ENCODE data around the gene JAM3. TPM values are rescaled to one million over a fixed set of nuclear protein-coding genes. Genes with fewer than 3 reads are reported as not detected.

Gene JAM3
- total RNA-seq, result 10 to 100 TPM; 13.3 to 36.0 (median 16.8) TPM

DNA sequence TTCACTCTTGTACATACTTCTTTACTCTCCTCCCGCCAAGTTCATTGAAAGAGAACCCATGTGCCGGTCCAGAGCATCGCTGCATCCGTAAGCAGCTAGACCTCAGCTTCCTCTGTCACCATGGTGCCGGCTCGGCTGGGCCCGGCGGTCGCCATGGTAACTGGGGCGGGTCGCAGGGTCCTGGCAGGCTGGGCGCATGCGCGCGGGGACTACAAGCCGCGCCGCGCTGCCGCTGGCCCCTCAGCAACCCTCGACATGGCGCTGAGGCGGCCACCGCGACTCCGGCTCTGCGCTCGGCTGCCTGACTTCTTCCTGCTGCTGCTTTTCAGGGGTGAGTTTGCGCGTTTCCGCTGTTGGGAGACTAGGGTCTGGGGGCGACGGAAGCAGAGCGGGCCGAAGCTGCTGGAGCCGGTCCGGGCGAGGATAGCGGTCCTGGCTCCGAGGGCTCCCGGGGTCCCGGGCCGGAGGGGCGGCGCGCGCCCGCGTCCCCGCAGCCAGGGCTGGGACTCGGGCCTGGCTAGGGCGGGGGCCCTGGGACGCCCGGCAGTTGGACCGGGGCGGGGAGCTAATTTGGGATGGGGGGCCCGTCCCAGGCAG is at the start of gene JAM3:
JAM3 (plus strand) TSS at position 244 of the 597 bp plus-strand sequence; CDS start at position 256, 12 bp downstream.
- H3K4me3 ChIP-seq (replicated peaks in 1 of 3), result peak within 1 kb of the TSS in 2 of 3 donors; percentile 49 to 64
- WGBS, 2 donors, result 1 to 7% methylated on average over 4 to 49 of the region's 57 CpGs
- intact Hi-C loops (cut with DNase I), result no loop called here
- H3K27ac ChIP-seq, result peak within 1 kb of the TSS; percentile 29 to 86 (median 77)
- peak in 1 of 2 donors; percentile 68 for TF ChIP-seq POLR2A (IDR thresholded peaks at IDR 0.05)
- TF ChIP-seq CTCF (IDR thresholded peaks at IDR 0.05), result no peak
- H3K36me3 ChIP-seq, result no peaks in the 10 kb centered on the region
- no peaks in the 10 kb centered on the region for H3K9me3 ChIP-seq
- H3K4me1 ChIP-seq, result no peaks in the 10 kb centered on the region
- peak; percentile 90 to 91 for DNase-seq
- no peaks in the 10 kb centered on the region for H3K27me3 ChIP-seq

- no peaks in the 10 kb centered on the region for H3K36me3 ChIP-seq
- no peaks in the 10 kb centered on the region for H3K9me3 ChIP-seq
- intact Hi-C loops (cut with DNase I), result no loop called here
- WGBS, 2 donors, result 64 to 73% methylated on average over 7 of the region's 7 CpGs
- no peak overlapping the region for H3K4me3 ChIP-seq (replicated peaks in 1 of 3)
- DNase-seq, result no peak
- TF ChIP-seq CTCF (IDR thresholded peaks at IDR 0.05), result no peak
- TF ChIP-seq POLR2A (IDR thresholded peaks at IDR 0.05), result no peak
- no peak overlapping the region for H3K27ac ChIP-seq
- H3K4me1 ChIP-seq, result no peaks in the 10 kb centered on the region
- H3K27me3 ChIP-seq, result no peaks in the 10 kb centered on the region
Observed at GRCh38 chr11:134019500-134019899, 49.4 kb upstream of the JAM3 start.

GRCh38 chr11:134020598-134020997 is 48.3 kb upstream of the JAM3 start:
- no peaks in the 10 kb centered on the region for H3K4me1 ChIP-seq
- intact Hi-C loops (cut with DNase I), result no loop called here
- WGBS, 2 donors, result 78 to 88% methylated on average over 13 of the region's 13 CpGs
- no peak overlapping the region for H3K27ac ChIP-seq
- no peaks in the 10 kb centered on the region for H3K9me3 ChIP-seq
- H3K4me3 ChIP-seq (replicated peaks in 1 of 3), result no peak overlapping the region
- no peaks in the 10 kb centered on the region for H3K36me3 ChIP-seq
- no peak for DNase-seq
- no peaks in the 10 kb centered on the region for H3K27me3 ChIP-seq
- TF ChIP-seq CTCF (IDR thresholded peaks at IDR 0.05) (no peak), POLR2A (IDR thresholded peaks at IDR 0.05) (no peak)

DNA sequence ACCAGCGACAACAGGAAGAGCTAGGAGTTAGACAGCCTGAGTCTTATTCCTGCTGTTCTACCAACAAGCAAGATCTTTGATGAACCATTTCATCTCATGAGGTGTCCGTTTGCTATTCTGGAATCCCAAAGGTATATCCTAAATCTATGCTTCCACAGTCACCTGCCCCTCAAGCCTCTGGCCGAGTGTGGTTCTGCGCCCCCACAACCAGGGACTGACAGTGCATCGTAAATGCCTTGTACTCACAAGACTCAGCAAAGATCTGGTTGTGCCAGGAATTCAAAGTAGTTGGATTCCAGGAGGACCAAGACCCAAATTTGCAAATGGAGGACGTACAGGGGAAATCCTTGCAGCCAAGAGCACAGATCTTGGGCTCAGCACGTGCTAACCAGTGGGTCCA is 47.5 kb upstream of the JAM3 start:
- H3K4me1 ChIP-seq, result no peaks in the 10 kb centered on the region
- H3K36me3 ChIP-seq, result no peaks in the 10 kb centered on the region
- WGBS, 2 donors, result 84 to 93% methylated on average over 6 to 7 of the region's 7 CpGs
- TF ChIP-seq CTCF (IDR thresholded peaks at IDR 0.05) (no peak), POLR2A (IDR thresholded peaks at IDR 0.05) (no peak)
- H3K9me3 ChIP-seq, result no peaks in the 10 kb centered on the region
- H3K4me3 ChIP-seq (replicated peaks in 1 of 3), result no peak overlapping the region
- no peak for DNase-seq
- H3K27me3 ChIP-seq, result no peaks in the 10 kb centered on the region
- intact Hi-C loops (cut with DNase I), result no loop called here
- H3K27ac ChIP-seq, result no peak overlapping the region

DNA sequence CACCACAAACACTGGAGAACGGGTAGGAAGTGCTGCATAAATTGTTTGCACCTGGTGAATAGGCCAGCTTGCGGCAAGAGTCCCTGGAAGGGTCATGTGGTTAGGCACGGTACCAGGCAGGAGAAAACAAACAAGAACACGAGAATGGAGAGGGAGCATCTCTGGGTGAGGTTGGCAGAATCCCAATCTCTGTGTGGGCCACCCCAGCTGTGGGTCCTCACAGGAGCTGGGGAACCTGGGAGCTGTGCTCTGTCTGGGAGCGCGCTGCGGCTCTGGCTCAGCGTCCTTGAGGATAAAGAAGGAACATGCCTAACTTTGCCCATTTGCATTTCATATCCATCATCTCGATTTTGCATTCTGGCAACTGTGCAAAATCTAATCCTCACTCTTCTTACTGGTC is 46.1 kb upstream of the JAM3 start:
- Histone ChIP-seq H3K4me3 (replicated peaks in 1 of 3) (no peak overlapping the region), H3K36me3 (no peaks in the 10 kb centered on the region), H3K4me1 (no peaks in the 10 kb centered on the region), H3K9me3 (no peaks in the 10 kb centered on the region), H3K27me3 (no peaks in the 10 kb centered on the region), H3K27ac (no peak overlapping the region)
- 79 to 81% methylated on average over 9 of the region's 9 CpGs for WGBS, 2 donors
- intact Hi-C loops (cut with DNase I), result no loop called here
- no peak for DNase-seq
- TF ChIP-seq POLR2A (IDR thresholded peaks at IDR 0.05) (no peak), CTCF (IDR thresholded peaks at IDR 0.05) (no peak)
